BJ (cell line): Measurements from ENCODE around the gene TMEM101. TPM values are rescaled to one million over a fixed set of nuclear protein-coding genes. Genes with fewer than 3 reads are reported as not detected.

Source experiments
- CTCF ChIA-PET: fragments of 350-600 bp; formaldehyde crosslinking; extraction: SDS; loops from one replicate; lab custom pipeline; 2021; ENCODE audit warnings: antibody characterized with exemption, inconsistent platforms; lab: Yijun Ruan, JAX
- POLR2A ChIA-PET: fragments of 300-600 bp; sonication (Branson Sonifier 250); formaldehyde crosslinking; extraction: SDS; loops from one replicate; lab custom pipeline; 2021; ENCODE audit warnings: antibody characterized with exemption; lab: Charles Lee
- DNase-seq: peaks from one replicate; pipeline ENCODE4 v3.0.0-alpha.2; 2011; ENCODE audit warnings: low read depth
- H3K27me3 ChIP-seq: 2 replicates; pipeline ENCODE4 v1.6.0; 2011; ENCODE audit warnings: low read length; ENCODE audit not compliant: control insufficient read depth, insufficient read depth
- H3K36me3 ChIP-seq: 2 replicates; pipeline ENCODE4 v1.5.1; 2011; ENCODE audit warnings: low read length; ENCODE audit not compliant: control insufficient read depth, insufficient read depth
- H3K4me3 ChIP-seq: 2 replicates; pipeline ENCODE4 v1.5.1; 2011; ENCODE audit warnings: low read depth, mild to moderate bottlenecking, control low read depth, low read length
- CTCF ChIP-seq: IDR thresholded peaks from 2 replicates; pipeline ENCODE4 v1.5.1; 2011; ENCODE audit warnings: low read depth, mild to moderate bottlenecking, control low read depth, inconsistent platforms, low read length, moderate library complexity; ENCODE audit not compliant: insufficient read depth
- polyA plus RNA-seq: library from polyadenylated mRNA; depleted of rRNA; stranded (reverse); fragments of >200 nt; gene quantifications from 2 replicates; pipeline ENCODE4 v1.2.3, GENCODE V29; 2011

The TMEM101 gene
- polyA plus RNA-seq, 1 experiment, result 47.9 TPM

GRCh38 chr17:44007346-44008204 is 7.2 kb downstream of the TMEM101 start:
- Histone ChIP-seq H3K27me3 (0 out of 2 replicates have a peak, but pooled peaks cover 1% of the 10 kb centered on the region), H3K36me3 (peaks cover 4% of the 10 kb centered on the region), H3K4me3 (peak overlapping the region; percentile 65)
- TF ChIP-seq CTCF, result no peak
- DNase-seq, result no peak
- CTCF ChIA-PET, result interaction anchor here (0.6 to 2.2 kb wide), 10 partner anchors 12 to 161 kb away, joined by 3 to 10 read pairs (median 4); partner anchors contain the start of genes HDAC5 and PPY
- POLR2A ChIA-PET, result interaction anchor here (0.6 kb wide), 1 partner anchor 63 kb away, joined by 7 read pairs; no protein-coding TSS in a partner anchor

GRCh38 chr17:44006598-44007345 is 8.0 kb downstream of the TMEM101 start:
- ChIA-PET POLR2A (interaction anchor here (0.6 kb wide), 5 partner anchors 8 to 114 kb away, joined by 3 to 18 read pairs (median 5); partner anchors contain the start of gene TMEM101), CTCF (interaction anchor here (0.6 to 1.7 kb wide), 8 partner anchors 11 to 393 kb away, joined by 3 to 5 read pairs (median 4); no protein-coding TSS in a partner anchor)
- peak; percentile 79 for DNase-seq
- Histone ChIP-seq H3K4me3 (peak overlapping the region; percentile 65), H3K27me3 (0 out of 2 replicates have a peak, but pooled peaks cover 1% of the 10 kb centered on the region), H3K36me3 (peaks cover 2% of the 10 kb centered on the region; the same call in 1 of the 2 replicates)
- peak; percentile 72 for TF ChIP-seq CTCF

- DNase-seq, result no peak
- ChIA-PET POLR2A (interaction anchor here (0.6 kb wide), 2 partner anchors 9 to 114 kb away, joined by 4 to 18 read pairs; partner anchors contain the start of gene TMEM101), CTCF (interaction anchor here (0.7 to 1.7 kb wide), 4 partner anchors 44 to 394 kb away, joined by 3 to 4 read pairs (median 4); no protein-coding TSS in a partner anchor)
- peak overlapping the region; percentile 65 for H3K4me3 ChIP-seq
- H3K27me3 ChIP-seq, result 0 out of 2 replicates have a peak, but pooled peaks cover 1% of the 10 kb centered on the region
- peaks cover 2% of the 10 kb centered on the region; the same call in 1 of the 2 replicates for H3K36me3 ChIP-seq
- TF ChIP-seq CTCF, result no peak
Measured at GRCh38 chr17:44006272-44006597, 8.5 kb downstream of the TMEM101 start.

GRCh38 chr17:44005527-44006271 is 9.1 kb downstream of the TMEM101 start:
- POLR2A ChIA-PET, result interaction anchor here (0.6 kb wide), 1 partner anchor 9 kb away, joined by 4 read pairs; the partner anchor contains the start of gene TMEM101
- peaks cover 2% of the 10 kb centered on the region; the same call in 1 of the 2 replicates for H3K36me3 ChIP-seq
- peak; percentile 13; the same call in 1 of the 2 replicates for TF ChIP-seq CTCF
- CTCF ChIA-PET, result interaction anchor here (0.7 to 1.7 kb wide), 4 partner anchors 10 to 394 kb away, joined by 3 to 4 read pairs (median 3); no protein-coding TSS in a partner anchor
- H3K27me3 ChIP-seq, result 0 out of 2 replicates have a peak, but pooled peaks cover 1% of the 10 kb centered on the region
- peak overlapping the region; percentile 65; the same call in 1 of the 2 replicates for H3K4me3 ChIP-seq
- no peak for DNase-seq
